ENCODE results near the gene SCRN2.

The SCRN2 gene

DNA sequence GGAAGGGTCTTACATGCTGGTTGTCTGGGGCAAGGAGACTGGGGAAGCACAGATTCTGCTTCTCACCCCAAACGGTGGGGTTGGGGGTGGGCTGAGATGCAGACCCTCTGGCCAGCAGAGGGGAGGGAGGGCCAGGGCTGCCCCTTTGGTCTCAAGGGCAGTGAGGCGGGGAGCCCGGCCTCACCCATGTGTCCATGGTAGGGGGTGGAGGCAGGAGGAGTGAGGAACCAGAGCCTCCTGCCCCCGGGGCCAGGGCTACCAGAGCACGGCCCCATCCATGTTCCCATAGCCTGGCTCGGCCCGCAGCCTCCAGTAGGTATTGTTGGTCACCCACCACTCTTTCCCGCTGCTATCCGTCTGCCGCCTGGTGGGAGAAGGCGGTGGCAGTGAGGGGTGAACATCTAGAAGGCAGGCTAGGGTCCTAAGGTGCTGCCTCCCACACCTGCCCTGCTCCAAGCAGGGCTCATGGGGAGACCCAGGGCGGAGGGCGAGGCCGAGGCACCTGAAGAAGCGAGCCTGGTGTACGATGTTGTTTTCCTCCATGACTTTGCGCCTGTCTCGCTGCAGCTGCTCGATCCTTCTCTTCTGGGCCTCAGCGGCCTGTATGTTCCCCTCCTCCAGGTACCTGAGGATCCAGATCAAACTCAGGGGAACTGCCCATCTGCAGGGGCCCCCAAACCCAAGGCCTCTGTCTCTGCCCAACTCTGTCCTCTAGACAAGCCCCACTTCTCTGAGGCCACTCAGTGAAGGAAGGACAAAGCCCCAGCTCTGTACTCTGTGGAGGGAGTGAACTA lies 32.8 kb downstream of the SCRN2 start:
- in situ Hi-C loops (cut with MboI; ENCODE audit: low sequenced_read_pairs): no loop called here

DNA sequence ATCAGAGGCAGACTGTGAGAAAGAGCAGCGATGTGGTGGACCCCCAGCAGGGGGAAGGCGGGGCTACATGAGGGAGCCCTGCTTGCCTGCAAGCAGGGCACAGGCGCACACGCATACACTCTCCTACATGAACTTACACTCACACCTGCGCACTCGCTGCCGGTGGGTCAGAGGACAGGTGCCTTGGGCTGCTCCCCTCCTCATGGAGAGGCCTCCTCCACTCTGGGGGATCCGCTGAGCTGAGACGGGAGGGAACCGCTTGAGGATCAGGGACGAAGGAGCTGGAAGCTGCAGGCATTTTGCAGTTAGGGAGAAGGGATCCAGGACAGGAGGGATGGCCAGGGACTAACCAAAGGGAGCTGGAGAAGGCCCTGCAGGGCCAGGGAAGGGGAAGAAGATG lies 33.7 kb downstream of the SCRN2 start:
- in situ Hi-C loops (cut with MboI; ENCODE audit: low sequenced_read_pairs): no loop called here

GRCh38 chr17:47806913-47807255 lies 34.2 kb downstream of the SCRN2 start:
- in situ Hi-C loops (cut with MboI; ENCODE audit: low sequenced_read_pairs): no loop called here

DNA sequence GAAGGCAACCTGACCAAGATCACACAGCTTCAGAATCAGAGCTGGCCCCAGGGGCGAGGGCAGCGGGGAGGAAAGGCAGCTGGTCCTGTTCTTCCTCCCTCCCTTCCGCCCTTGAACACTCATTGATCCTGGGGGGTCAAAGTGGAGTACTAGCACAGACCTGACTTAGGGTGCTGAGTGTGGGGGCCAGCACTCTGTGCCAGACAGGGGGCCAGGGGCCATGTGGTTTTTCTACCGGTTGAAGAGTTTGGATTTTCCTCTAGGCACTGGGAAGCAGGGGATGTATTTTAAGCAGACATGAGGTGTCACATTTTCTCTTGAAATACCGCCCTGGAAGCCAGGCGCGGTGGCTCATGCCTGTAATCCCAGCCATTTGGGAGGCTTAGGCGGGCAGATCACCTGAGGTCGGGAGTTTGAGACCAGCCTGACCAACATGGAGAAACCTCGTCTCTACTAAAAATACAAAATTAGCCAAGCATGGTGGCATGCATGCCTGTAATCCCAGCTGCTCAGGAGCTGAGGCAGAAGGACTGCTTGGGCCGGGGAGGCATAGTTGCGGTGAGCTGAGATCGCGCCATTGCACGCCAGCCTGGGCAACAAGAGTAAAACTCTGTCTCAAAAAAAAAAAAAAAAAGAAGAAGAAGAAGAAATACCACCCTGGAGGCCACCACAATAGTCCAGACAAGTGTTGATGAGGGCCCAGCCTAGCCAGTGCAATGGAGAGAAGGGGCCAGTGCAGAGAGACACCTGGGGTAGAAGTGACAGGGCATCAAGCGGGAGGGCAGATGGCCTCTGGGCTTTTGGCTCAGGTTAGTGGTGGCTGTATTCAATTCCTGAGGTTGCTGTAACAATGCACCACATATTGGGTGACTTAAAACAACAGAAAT lies 34.8 kb downstream of the SCRN2 start:
- in situ Hi-C loops (cut with MboI; ENCODE audit: low sequenced_read_pairs): no loop called here

DNA sequence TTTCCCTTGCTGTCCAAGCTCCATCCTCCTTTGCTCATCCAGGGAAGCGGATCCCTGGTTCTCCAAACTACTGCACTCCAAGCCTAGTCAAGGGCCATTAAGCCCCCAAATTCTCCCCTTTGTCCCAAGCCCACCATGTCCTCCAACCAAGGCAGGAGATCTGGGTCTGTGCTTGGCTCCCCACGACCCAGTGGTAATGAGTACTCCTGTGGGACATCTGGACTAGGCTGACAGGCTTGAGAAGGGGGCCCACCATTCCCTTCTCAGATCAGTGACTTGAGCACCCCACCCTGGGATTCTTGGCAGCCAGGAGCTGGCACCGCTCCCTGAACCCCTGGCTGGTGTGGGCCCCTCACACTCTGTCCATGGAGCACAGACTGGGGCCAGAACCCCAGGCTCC lies 36.6 kb downstream of the SCRN2 start:
- in situ Hi-C loops (cut with MboI; ENCODE audit: low sequenced_read_pairs): no loop called here

- in situ Hi-C loops (cut with MboI; ENCODE audit: low sequenced_read_pairs): no loop called here
These were observed 37.3 kb downstream of the SCRN2 start for GRCh38 chr17:47803751-47804150.

DNA sequence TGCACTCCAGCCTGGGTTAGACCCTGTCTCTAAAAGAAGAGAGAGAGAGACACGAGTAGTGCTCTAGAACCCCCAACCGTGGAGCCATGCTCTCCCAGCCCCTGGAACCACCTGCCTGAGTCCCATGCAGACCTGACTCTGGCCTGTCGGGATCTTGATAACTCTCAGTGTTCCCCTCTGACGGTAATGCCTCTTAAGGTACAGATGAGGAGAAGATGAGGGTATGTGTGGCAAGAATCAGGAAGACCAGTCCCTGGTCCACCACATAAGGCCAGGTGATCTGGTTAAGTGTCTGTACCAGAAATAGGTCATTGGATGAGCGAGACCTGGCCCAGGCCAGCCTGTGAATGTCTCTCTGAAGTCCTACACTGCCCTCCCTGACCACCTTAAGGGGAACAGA lies 37.9 kb downstream of the SCRN2 start:
- in situ Hi-C loops (cut with MboI; ENCODE audit: low sequenced_read_pairs): no loop called here

DNA sequence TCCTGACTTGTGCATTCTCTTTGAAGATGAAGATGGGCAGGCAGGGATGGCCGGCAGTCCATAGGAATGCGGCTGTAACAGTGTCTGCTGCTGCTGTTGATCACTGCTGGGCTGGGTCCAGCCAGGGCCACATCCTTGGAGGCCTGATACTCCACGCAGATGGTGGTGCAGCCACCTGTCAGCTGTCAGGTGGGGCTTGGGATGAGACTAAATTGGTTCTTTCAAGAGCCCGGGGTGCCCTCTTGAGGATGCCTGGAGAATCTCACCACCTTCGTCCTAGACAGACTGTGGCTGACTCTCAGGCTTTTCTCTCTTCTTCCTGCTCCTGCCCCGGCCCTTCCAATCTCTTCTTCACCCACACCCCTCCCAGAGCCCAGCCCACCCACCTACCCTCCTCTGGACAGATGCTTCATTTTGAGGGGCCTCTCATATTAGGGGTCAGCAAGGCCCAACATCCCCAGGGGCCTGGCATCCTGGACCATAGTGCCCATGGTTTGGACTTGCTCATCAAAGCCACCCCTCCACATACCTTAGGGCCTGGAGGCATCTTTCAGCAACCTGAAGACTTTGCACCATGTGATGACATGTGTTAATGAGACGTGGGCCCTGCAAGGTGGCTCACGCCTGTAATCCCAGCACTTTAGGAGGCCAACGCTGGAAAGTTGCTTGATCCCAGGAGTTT lies 38.6 kb downstream of the SCRN2 start:
- in situ Hi-C loops (cut with MboI; ENCODE audit: low sequenced_read_pairs): no loop called here

GRCh38 chr17:47801906-47802305 lies 39.2 kb downstream of the SCRN2 start:
- in situ Hi-C loops (cut with MboI; ENCODE audit: low sequenced_read_pairs): no loop called here

DNA sequence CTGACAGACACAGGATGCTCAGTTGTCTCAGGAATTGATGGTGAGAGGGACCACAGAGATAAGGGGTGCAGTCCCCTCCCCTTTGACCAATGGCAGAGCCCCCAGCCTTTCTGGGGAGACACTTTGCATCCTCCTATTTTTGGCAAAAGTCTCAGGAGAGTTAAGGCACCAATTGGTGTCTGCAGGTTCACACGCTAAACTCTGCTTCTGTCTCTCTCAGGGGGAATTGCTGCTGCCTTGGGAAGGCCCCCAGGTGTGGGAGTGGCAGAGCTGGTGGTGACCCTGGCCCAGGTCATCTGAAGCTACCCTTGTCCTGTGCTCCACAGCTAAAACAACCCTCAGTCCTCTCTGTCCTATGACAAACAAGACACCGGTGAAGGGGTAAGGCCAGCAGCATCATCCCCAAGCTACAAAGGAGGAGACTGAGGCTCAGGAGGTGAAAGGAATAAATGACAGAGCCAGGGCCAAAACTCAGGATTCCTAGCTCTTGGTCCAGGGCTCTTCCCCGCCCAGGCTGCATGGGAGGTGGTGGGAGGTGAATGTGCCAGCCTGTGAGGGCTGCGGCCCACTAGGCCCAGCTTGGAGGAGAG lies 39.8 kb downstream of the SCRN2 start:
- in situ Hi-C loops (cut with MboI; ENCODE audit: low sequenced_read_pairs): no loop called here

DNA sequence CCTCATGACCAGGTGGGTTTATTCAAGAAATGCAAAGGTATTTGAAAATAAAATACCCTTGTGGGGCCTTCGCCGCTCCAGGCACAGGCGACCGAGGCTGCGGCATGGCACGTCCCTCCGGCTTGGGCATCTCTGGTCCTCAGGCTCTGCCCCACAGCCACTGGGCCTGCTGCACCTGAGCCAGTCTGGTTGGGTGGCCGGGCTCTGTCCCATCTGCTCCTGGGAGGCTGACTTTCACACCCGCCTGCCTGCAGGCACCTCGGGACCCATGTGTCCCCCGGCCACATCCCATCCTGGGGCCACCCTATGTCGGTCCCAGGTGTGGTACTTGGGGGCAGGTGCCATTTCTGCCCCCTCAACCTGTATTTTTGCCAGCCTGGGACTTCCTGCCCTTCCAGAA lies 40.4 kb downstream of the SCRN2 start:
- in situ Hi-C loops (cut with MboI; ENCODE audit: low sequenced_read_pairs): no loop called here

GRCh38 chr17:47797797-47798196 lies 43.3 kb downstream of the SCRN2 start:
- in situ Hi-C loops (cut with MboI; ENCODE audit: low sequenced_read_pairs): loop anchor here (25.0 kb wide), 1 partner anchor 835 kb away; no protein-coding TSS in a partner anchor

DNA sequence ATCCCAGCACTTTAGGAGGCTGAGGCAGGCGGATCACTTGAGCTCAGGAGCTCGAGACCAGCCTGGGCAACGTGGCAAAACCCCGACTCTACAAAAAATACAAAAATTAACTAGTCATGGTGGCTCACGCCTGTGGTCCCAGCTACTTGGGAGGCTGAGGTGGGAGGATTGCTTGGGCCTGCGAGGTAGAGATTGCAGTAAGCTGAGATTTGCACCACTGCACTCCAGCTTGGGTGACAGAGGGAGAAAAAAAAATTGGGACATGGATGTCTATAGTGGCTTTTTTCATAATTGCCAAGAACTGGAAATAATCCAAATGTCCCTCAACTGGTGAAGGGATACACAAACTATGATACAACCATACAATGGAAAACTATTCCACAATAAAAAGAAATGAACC lies 48.1 kb downstream of the SCRN2 start:
- in situ Hi-C loops (cut with MboI; ENCODE audit: low sequenced_read_pairs): loop anchor here (25.0 kb wide), 1 partner anchor 831 kb away; no protein-coding TSS in a partner anchor

DNA sequence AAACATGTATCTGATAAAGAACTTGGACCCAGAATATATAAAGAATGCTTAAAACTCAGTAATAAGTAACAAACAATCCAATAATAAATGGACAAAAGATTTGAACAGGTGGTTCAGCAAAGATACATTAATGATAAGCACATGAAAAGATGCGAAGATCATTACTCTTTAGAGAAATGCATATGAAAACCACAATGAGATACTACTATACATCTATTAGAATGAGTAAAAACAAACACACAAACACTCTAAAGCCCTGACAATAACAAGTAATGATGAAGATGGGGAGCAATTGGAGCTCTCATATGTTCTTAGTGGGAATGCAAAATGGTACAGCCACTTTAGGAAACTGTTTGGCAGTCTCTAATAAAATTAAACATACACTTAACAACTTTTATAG lies 48.6 kb downstream of the SCRN2 start:
- in situ Hi-C loops (cut with MboI; ENCODE audit: low sequenced_read_pairs): loop anchor here (25.0 kb wide), 1 partner anchor 830 kb away; no protein-coding TSS in a partner anchor

GRCh38 chr17:47791025-47791424 lies 50.0 kb downstream of the SCRN2 start:
- in situ Hi-C loops (cut with MboI; ENCODE audit: low sequenced_read_pairs): loop anchor here (25.0 kb wide), 1 partner anchor 829 kb away; no protein-coding TSS in a partner anchor

- in situ Hi-C loops (cut with MboI; ENCODE audit: low sequenced_read_pairs): loop anchor here (25.0 kb wide), 1 partner anchor 828 kb away; no protein-coding TSS in a partner anchor
These were observed 51.2 kb downstream of the SCRN2 start for GRCh38 chr17:47789611-47790561.

Measured in HL-60/S4 (cell line).